HL-60 (cell line): ENCODE results near the gene REEP2.

Experiments used
- DNase-seq, 2 experiments: peaks; one replicate each; pipeline ENCODE4 v3.0.0-alpha.2; 2010 to 2020; ENCODE audit warnings: low read depth in 1 of 2, low spot score in 1 of 2
- H3K27ac ChIP-seq: fragments of 250-450 bp; sonication (Bioruptor Pico); replicated peaks from 2 replicates; pipeline ENCODE4 v1.5.1; 2020; ENCODE audit warnings: mild to moderate bottlenecking, moderate library complexity
- H3K27me3 ChIP-seq: fragments of 250-450 bp; sonication (Bioruptor Pico); 2 replicates; pipeline ENCODE4 v1.5.1; 2021; ENCODE audit warnings: mild to moderate bottlenecking, moderate library complexity; ENCODE audit not compliant: insufficient read depth, poor library complexity, severe bottlenecking
- H3K4me3 ChIP-seq: replicated peaks from 2 replicates; pipeline ENCODE4 v1.5.1; 2011; ENCODE audit warnings: mild to moderate bottlenecking, control low read depth, low read length; ENCODE audit not compliant: insufficient read depth
- GABPA ChIP-seq: IDR thresholded peaks from 2 replicates; pipeline ENCODE4 v1.6.1; 2012; ENCODE audit warnings: low read depth
- POLR2AphosphoS5 ChIP-seq: IDR thresholded peaks from 2 replicates; pipeline ENCODE4 v1.6.1; 2012; ENCODE audit warnings: low read depth
- SPI1 ChIP-seq: IDR thresholded peaks from 2 replicates; pipeline ENCODE4 v1.6.1; 2012; ENCODE audit warnings: low read depth, mild to moderate bottlenecking, borderline replicate concordance
- TF ChIP-seq, protein P1 (sequence below): IDR thresholded peaks from one replicate; pipeline ENCODE4 v1.5.1; 2011; ENCODE audit warnings: low read length, control low read depth, inconsistent platforms; ENCODE audit not compliant: insufficient read depth
- TF ChIP-seq, protein P2 (sequence below): IDR thresholded peaks from 2 replicates; pipeline ENCODE4 v1.6.1; 2012; ENCODE audit warnings: low read depth; ENCODE audit not compliant: insufficient replicate concordance

Gene REEP2

DNA sequence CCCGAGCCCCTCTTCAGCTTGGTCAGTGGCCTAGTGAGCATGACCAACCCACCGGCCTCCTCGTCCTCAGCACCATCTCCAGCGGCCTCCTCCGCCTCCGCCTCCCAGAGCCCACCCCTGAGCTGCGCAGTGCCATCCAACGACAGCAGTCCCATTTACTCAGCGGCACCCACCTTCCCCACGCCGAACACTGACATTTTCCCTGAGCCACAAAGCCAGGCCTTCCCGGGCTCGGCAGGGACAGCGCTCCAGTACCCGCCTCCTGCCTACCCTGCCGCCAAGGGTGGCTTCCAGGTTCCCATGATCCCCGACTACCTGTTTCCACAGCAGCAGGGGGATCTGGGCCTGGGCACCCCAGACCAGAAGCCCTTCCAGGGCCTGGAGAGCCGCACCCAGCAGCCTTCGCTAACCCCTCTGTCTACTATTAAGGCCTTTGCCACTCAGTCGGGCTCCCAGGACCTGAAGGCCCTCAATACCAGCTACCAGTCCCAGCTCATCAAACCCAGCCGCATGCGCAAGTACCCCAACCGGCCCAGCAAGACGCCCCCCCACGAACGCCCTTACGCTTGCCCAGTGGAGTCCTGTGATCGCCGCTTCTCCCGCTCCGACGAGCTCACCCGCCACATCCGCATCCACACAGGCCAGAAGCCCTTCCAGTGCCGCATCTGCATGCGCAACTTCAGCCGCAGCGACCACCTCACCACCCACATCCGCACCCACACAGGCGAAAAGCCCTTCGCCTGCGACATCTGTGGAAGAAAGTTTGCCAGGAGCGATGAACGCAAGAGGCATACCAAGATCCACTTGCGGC lies 28.2 kb downstream of the REEP2 start:
- no peak for TF ChIP-seq SPI1
- TF ChIP-seq, protein P1, sequence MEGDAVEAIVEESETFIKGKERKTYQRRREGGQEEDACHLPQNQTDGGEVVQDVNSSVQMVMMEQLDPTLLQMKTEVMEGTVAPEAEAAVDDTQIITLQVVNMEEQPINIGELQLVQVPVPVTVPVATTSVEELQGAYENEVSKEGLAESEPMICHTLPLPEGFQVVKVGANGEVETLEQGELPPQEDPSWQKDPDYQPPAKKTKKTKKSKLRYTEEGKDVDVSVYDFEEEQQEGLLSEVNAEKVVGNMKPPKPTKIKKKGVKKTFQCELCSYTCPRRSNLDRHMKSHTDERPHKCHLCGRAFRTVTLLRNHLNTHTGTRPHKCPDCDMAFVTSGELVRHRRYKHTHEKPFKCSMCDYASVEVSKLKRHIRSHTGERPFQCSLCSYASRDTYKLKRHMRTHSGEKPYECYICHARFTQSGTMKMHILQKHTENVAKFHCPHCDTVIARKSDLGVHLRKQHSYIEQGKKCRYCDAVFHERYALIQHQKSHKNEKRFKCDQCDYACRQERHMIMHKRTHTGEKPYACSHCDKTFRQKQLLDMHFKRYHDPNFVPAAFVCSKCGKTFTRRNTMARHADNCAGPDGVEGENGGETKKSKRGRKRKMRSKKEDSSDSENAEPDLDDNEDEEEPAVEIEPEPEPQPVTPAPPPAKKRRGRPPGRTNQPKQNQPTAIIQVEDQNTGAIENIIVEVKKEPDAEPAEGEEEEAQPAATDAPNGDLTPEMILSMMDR = no peak
- TF ChIP-seq POLR2AphosphoS5 = no peak
- TF ChIP-seq GABPA = no peak
- TF ChIP-seq, protein P2, sequence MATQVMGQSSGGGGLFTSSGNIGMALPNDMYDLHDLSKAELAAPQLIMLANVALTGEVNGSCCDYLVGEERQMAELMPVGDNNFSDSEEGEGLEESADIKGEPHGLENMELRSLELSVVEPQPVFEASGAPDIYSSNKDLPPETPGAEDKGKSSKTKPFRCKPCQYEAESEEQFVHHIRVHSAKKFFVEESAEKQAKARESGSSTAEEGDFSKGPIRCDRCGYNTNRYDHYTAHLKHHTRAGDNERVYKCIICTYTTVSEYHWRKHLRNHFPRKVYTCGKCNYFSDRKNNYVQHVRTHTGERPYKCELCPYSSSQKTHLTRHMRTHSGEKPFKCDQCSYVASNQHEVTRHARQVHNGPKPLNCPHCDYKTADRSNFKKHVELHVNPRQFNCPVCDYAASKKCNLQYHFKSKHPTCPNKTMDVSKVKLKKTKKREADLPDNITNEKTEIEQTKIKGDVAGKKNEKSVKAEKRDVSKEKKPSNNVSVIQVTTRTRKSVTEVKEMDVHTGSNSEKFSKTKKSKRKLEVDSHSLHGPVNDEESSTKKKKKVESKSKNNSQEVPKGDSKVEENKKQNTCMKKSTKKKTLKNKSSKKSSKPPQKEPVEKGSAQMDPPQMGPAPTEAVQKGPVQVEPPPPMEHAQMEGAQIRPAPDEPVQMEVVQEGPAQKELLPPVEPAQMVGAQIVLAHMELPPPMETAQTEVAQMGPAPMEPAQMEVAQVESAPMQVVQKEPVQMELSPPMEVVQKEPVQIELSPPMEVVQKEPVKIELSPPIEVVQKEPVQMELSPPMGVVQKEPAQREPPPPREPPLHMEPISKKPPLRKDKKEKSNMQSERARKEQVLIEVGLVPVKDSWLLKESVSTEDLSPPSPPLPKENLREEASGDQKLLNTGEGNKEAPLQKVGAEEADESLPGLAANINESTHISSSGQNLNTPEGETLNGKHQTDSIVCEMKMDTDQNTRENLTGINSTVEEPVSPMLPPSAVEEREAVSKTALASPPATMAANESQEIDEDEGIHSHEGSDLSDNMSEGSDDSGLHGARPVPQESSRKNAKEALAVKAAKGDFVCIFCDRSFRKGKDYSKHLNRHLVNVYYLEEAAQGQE = no peak
- DNase-seq = no peak
- H3K4me3 ChIP-seq = no peak overlapping the region
- no peak overlapping the region for H3K27ac ChIP-seq
- H3K27me3 ChIP-seq = no peaks in the 10 kb centered on the region

DNA sequence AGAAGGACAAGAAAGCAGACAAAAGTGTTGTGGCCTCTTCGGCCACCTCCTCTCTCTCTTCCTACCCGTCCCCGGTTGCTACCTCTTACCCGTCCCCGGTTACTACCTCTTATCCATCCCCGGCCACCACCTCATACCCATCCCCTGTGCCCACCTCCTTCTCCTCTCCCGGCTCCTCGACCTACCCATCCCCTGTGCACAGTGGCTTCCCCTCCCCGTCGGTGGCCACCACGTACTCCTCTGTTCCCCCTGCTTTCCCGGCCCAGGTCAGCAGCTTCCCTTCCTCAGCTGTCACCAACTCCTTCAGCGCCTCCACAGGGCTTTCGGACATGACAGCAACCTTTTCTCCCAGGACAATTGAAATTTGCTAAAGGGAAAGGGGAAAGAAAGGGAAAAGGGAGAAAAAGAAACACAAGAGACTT lies 28.9 kb downstream of the REEP2 start:
- no peak overlapping the region for H3K4me3 ChIP-seq
- no peak for DNase-seq
- no peak for TF ChIP-seq GABPA
- no peak for TF ChIP-seq POLR2AphosphoS5
- TF ChIP-seq SPI1 = no peak
- TF ChIP-seq, protein P2 = no peak
- TF ChIP-seq, protein P1 = no peak
- no peaks in the 10 kb centered on the region for H3K27me3 ChIP-seq
- H3K27ac ChIP-seq = no peak overlapping the region

DNA sequence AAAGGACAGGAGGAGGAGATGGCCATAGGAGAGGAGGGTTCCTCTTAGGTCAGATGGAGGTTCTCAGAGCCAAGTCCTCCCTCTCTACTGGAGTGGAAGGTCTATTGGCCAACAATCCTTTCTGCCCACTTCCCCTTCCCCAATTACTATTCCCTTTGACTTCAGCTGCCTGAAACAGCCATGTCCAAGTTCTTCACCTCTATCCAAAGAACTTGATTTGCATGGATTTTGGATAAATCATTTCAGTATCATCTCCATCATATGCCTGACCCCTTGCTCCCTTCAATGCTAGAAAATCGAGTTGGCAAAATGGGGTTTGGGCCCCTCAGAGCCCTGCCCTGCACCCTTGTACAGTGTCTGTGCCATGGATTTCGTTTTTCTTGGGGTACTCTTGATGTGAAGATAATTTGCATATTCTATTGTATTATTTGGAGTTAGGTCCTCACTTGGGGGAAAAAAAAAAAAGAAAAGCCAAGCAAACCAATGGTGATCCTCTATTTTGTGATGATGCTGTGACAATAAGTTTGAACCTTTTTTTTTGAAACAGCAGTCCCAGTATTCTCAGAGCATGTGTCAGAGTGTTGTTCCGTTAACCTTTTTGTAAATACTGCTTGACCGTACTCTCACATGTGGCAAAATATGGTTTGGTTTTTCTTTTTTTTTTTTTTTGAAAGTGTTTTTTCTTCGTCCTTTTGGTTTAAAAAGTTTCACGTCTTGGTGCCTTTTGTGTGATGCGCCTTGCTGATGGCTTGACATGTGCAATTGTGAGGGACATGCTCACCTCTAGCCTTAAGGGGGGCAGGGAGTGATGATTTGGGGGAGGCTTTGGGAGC lies 29.5 kb downstream of the REEP2 start:
- Histone ChIP-seq H3K27me3 (no peaks in the 10 kb centered on the region), H3K27ac (no peak overlapping the region), H3K4me3 (no peak overlapping the region)
- DNase-seq = peak in 1 of 2 experiments; percentile 27
- TF ChIP-seq GABPA (no peak), POLR2AphosphoS5 (no peak), SPI1 (peak; percentile 52; the same call in 1 of the 2 replicates)
- TF ChIP-seq, protein P1 = no peak
- TF ChIP-seq, protein P2 = no peak
